ENCODE results near the gene LTB4R.

Gene LTB4R

GRCh38 chr14:24283796-24284460 is 27.4 kb upstream of the LTB4R start:
- in situ Hi-C loops (cut with MboI; ENCODE audit: low pct_unique_long_range_greater_than_20kb, low sequenced_read_pairs, unreplicated experiment), result no loop called here

GRCh38 chr14:24284501-24285035 is 26.7 kb upstream of the LTB4R start:
- in situ Hi-C loops (cut with MboI; ENCODE audit: low pct_unique_long_range_greater_than_20kb, low sequenced_read_pairs, unreplicated experiment), result no loop called here
- TF ChIP-seq CTCF (IDR thresholded peaks at IDR 0.05; ENCODE audit: extremely low read depth, insufficient read depth, missing control alignments), result no peak
- no peak for DNase-seq (ENCODE audit: low spot score)

More at GRCh38 chr14:24283796-24284460, 27.4 kb upstream of the LTB4R start:
- no peak for DNase-seq (ENCODE audit: low spot score)
- no peak for TF ChIP-seq CTCF (IDR thresholded peaks at IDR 0.05; ENCODE audit: extremely low read depth, insufficient read depth, missing control alignments)

- TF ChIP-seq CTCF (IDR thresholded peaks at IDR 0.05; ENCODE audit: extremely low read depth, insufficient read depth, missing control alignments), result no peak
- in situ Hi-C loops (cut with MboI; ENCODE audit: low pct_unique_long_range_greater_than_20kb, low sequenced_read_pairs, unreplicated experiment), result no loop called here
- DNase-seq (ENCODE audit: low spot score), result no peak
Measured at GRCh38 chr14:24285351-24285750, 26.0 kb upstream of the LTB4R start.

GRCh38 chr14:24286996-24287395 is 24.3 kb upstream of the LTB4R start:
- in situ Hi-C loops (cut with MboI; ENCODE audit: low pct_unique_long_range_greater_than_20kb, low sequenced_read_pairs, unreplicated experiment), result no loop called here
- DNase-seq (ENCODE audit: low spot score), result no peak
- no peak for TF ChIP-seq CTCF (IDR thresholded peaks at IDR 0.05; ENCODE audit: extremely low read depth, insufficient read depth, missing control alignments)

- in situ Hi-C loops (cut with MboI; ENCODE audit: low pct_unique_long_range_greater_than_20kb, low sequenced_read_pairs, unreplicated experiment), result no loop called here
- no peak for TF ChIP-seq CTCF (IDR thresholded peaks at IDR 0.05; ENCODE audit: extremely low read depth, insufficient read depth, missing control alignments)
- no peak for DNase-seq (ENCODE audit: low spot score)
Measured at GRCh38 chr14:24289649-24290280, 21.5 kb upstream of the LTB4R start.

GRCh38 chr14:24290746-24291145 is 20.6 kb upstream of the LTB4R start:
- in situ Hi-C loops (cut with MboI; ENCODE audit: low pct_unique_long_range_greater_than_20kb, low sequenced_read_pairs, unreplicated experiment), result no loop called here
- TF ChIP-seq CTCF (IDR thresholded peaks at IDR 0.05; ENCODE audit: extremely low read depth, insufficient read depth, missing control alignments), result no peak
- DNase-seq (ENCODE audit: low spot score), result no peak
